Loucy (cell line): ENCODE results near the gene GPR107.

Experiments
- H2AFZ ChIP-seq: fragments of 200-600 bp; sonication (generic); 2 replicates; pipeline ENCODE4 v1.6.0; 2016; ENCODE audit warnings: antibody characterized with exemption, mild to moderate bottlenecking, low read length, moderate library complexity
- H3F3A ChIP-seq: fragments of 200-600 bp; 2 replicates; pipeline ENCODE4 v1.6.0; 2016; ENCODE audit warnings: antibody characterized with exemption, low read depth, mild to moderate bottlenecking
- H3K27me3 ChIP-seq: fragments of 200-600 bp; sonication (generic); 2 replicates; pipeline ENCODE4 v1.6.1; 2014; ENCODE audit warnings: low read length, mild to moderate bottlenecking; ENCODE audit not compliant: insufficient read depth, poor library complexity, severe bottlenecking
- H3K36me3 ChIP-seq: fragments of 200-600 bp; sonication (generic); 2 replicates; pipeline ENCODE4 v1.6.1; 2016; ENCODE audit warnings: low read length; ENCODE audit not compliant: insufficient read depth
- H3K4me1 ChIP-seq: fragments of 200-600 bp; sonication (generic); 2 replicates; pipeline ENCODE4 v1.5.1; 2014; ENCODE audit warnings: low read length, mild to moderate bottlenecking; ENCODE audit not compliant: insufficient read depth, poor library complexity, severe bottlenecking
- H3K4me2 ChIP-seq: fragments of 200-600 bp; sonication (generic); 2 replicates; pipeline ENCODE4 v1.6.0; 2014; ENCODE audit warnings: antibody characterized with exemption, low read length, low read depth, mild to moderate bottlenecking; ENCODE audit not compliant: poor library complexity, severe bottlenecking
- H3K4me3 ChIP-seq: fragments of 200-600 bp; sonication (generic); 2 replicates; pipeline ENCODE4 v1.5.1; 2014; ENCODE audit warnings: low read length, mild to moderate bottlenecking, mixed read lengths; ENCODE audit not compliant: poor library complexity, severe bottlenecking
- H3K79me2 ChIP-seq: fragments of 200-600 bp; sonication (generic); 2 replicates; pipeline ENCODE4 v1.6.1; 2014; ENCODE audit warnings: low read length; ENCODE audit not compliant: insufficient read depth
- H3K9ac ChIP-seq: fragments of 200-600 bp; sonication (generic); 2 replicates; pipeline ENCODE4 v1.6.0; 2014; ENCODE audit warnings: mild to moderate bottlenecking, low read depth, low read length, moderate library complexity; ENCODE audit not compliant: poor library complexity, severe bottlenecking
- H3K9me2 ChIP-seq: fragments of 200-600 bp; sonication (generic); replicated peaks from 2 replicates; pipeline ENCODE4 v1.6.1; 2016; ENCODE audit warnings: low read depth, low read length, mixed read lengths
- H3K9me3 ChIP-seq: fragments of 200-600 bp; sonication (generic); 2 replicates; pipeline ENCODE4 v1.6.1; 2014; ENCODE audit warnings: mild to moderate bottlenecking, antibody characterized with exemption, low read length, low read depth; ENCODE audit not compliant: insufficient read depth
- H4K20me1 ChIP-seq: fragments of 200-600 bp; sonication (generic); 2 replicates; pipeline ENCODE4 v1.6.0; 2014; ENCODE audit warnings: antibody characterized with exemption, low read length, mild to moderate bottlenecking; ENCODE audit not compliant: insufficient read depth, poor library complexity, severe bottlenecking
- CTCF ChIP-seq: fragments of 200-600 bp; sonication (generic); conservative IDR thresholded peaks from 2 replicates; pipeline ENCODE4 v1.5.1; 2014; ENCODE audit warnings: mild to moderate bottlenecking, antibody characterized with exemption, low read length
- EZH2phosphoT487 ChIP-seq: fragments of 200-600 bp; IDR thresholded peaks from 2 replicates; pipeline ENCODE4 v1.6.1; 2018; ENCODE audit warnings: antibody characterized with exemption, mild to moderate bottlenecking, moderate library complexity, borderline replicate concordance

GPR107 gene

GRCh38 chr9:130128733-130129431, 75.2 kb downstream of the GPR107 start:
- H3K9me3 ChIP-seq: no peaks in the 10 kb centered on the region
- H3K36me3 ChIP-seq: no peaks in the 10 kb centered on the region
- peaks cover 3% of the 10 kb centered on the region; the same call in 1 of the 2 replicates for H3F3A ChIP-seq
- TF ChIP-seq EZH2phosphoT487 (no peak), CTCF (no peak)
- H3K9me2 ChIP-seq: no peaks in the 10 kb centered on the region
- H3K4me2 ChIP-seq: peak overlapping the region; percentile 75
- no peaks in the 10 kb centered on the region for H3K27me3 ChIP-seq
- peak overlapping the region; percentile 26 for H3K4me3 ChIP-seq
- H3K9ac ChIP-seq: peak overlapping the region; percentile 38
- no peak overlapping the region for H2AFZ ChIP-seq
- H3K79me2 ChIP-seq: no peaks in the 10 kb centered on the region
- H3K4me1 ChIP-seq: peaks cover 25% of the 10 kb centered on the region
- H4K20me1 ChIP-seq: no peaks in the 10 kb centered on the region

- Histone ChIP-seq H3K27me3 (no peaks in the 10 kb centered on the region), H3K4me2 (peak overlapping the region; percentile 75), H2AFZ (no peak overlapping the region), H3K9me3 (no peaks in the 10 kb centered on the region), H3K9ac (peak overlapping the region; percentile 38), H3K4me1 (peaks cover 25% of the 10 kb centered on the region), H3K36me3 (no peaks in the 10 kb centered on the region), H3F3A (peaks cover 3% of the 10 kb centered on the region; the same call in 1 of the 2 replicates), H4K20me1 (no peaks in the 10 kb centered on the region), H3K9me2 (no peaks in the 10 kb centered on the region), H3K79me2 (no peaks in the 10 kb centered on the region), H3K4me3 (no peak overlapping the region)
- TF ChIP-seq EZH2phosphoT487: no peak
- TF ChIP-seq CTCF: no peak
These were observed 75.8 kb downstream of the GPR107 start for GRCh38 chr9:130129432-130130061.

- no peaks in the 10 kb centered on the region for H3K9me3 ChIP-seq
- H2AFZ ChIP-seq: no peak overlapping the region
- TF ChIP-seq CTCF (no peak), EZH2phosphoT487 (no peak)
- no peaks in the 10 kb centered on the region for H3K79me2 ChIP-seq
- H3K27me3 ChIP-seq: no peaks in the 10 kb centered on the region
- H3K4me2 ChIP-seq: no peak overlapping the region
- peaks cover 15% of the 10 kb centered on the region for H3K4me1 ChIP-seq
- H3K4me3 ChIP-seq: no peak overlapping the region
- H3F3A ChIP-seq: peaks cover 3% of the 10 kb centered on the region; the same call in 1 of the 2 replicates
- no peaks in the 10 kb centered on the region for H3K9me2 ChIP-seq
- H3K36me3 ChIP-seq: no peaks in the 10 kb centered on the region
- no peak overlapping the region for H3K9ac ChIP-seq
- H4K20me1 ChIP-seq: no peaks in the 10 kb centered on the region
These were observed 79.0 kb downstream of the GPR107 start for GRCh38 chr9:130132746-130133145.
